ENCODE results near the gene FAM13A. TPM values are rescaled to one million over a fixed set of nuclear protein-coding genes. Genes with fewer than 3 reads are reported as not detected.

Gene FAM13A
- total and polyA plus RNA-seq, 8 donors, result 15.7 to 56.4 (median 38.1) TPM

GRCh38 chr4:88846206-88846790 lies 210.7 kb downstream of the FAM13A start:
- H3K27ac ChIP-seq, result peak overlapping the region in 1 of 4 donors; percentile 9
- peaks cover 16 to 36% (median 34%) of the 10 kb centered on the region in 3 donors for H3K4me1 ChIP-seq
- no peak overlapping the region for H3K4me3 ChIP-seq
- DNase-seq (no peak), ATAC-seq (no peak), FAIRE-seq (no peak)
- 13% methylated on average over 4 of the region's 4 CpGs for WGBS, 2 donors
- H3K9me3 ChIP-seq, result no peaks in the 10 kb centered on the region
- intact Hi-C loops (cut with DNase I), result no loop called here
- H3K36me3 ChIP-seq, result no peaks in the 10 kb centered on the region
- TF ChIP-seq, protein P1, sequence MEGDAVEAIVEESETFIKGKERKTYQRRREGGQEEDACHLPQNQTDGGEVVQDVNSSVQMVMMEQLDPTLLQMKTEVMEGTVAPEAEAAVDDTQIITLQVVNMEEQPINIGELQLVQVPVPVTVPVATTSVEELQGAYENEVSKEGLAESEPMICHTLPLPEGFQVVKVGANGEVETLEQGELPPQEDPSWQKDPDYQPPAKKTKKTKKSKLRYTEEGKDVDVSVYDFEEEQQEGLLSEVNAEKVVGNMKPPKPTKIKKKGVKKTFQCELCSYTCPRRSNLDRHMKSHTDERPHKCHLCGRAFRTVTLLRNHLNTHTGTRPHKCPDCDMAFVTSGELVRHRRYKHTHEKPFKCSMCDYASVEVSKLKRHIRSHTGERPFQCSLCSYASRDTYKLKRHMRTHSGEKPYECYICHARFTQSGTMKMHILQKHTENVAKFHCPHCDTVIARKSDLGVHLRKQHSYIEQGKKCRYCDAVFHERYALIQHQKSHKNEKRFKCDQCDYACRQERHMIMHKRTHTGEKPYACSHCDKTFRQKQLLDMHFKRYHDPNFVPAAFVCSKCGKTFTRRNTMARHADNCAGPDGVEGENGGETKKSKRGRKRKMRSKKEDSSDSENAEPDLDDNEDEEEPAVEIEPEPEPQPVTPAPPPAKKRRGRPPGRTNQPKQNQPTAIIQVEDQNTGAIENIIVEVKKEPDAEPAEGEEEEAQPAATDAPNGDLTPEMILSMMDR (IDR thresholded peaks at IDR 0.05), result no peak
- no peaks in the 10 kb centered on the region for H3K27me3 ChIP-seq

DNA sequence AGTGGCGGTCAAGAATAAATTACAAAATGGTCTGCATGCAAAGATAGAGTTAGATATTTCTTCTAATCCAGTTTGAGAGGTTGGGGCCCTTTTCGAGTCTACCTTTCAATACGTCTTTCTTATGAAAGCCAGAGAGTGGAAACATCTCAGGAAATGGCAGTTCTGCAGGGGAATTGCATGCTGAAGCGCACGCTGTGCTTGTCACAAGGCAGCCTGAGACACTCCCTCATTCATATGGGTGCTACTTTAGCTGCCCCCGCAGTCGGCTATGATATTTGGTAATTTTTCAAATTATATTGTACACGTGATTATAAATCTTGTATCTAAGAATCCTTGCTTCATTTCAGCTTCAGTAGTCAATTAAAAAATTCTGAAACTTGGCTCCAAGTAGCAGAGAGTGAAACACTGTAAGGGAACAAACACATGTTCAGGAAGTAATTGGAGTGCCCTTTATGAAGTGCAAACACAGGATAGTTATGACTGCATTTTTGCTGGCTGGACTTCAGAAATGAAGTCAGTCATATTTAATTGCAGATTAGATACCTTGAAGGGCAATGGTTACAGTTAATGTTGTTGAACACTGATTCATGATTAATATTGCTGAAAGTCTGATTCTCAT lies 213.8 kb downstream of the FAM13A start:
- H3K27me3 ChIP-seq, result no peaks in the 10 kb centered on the region
- TF ChIP-seq, protein P1 (IDR thresholded peaks at IDR 0.05), result no peak
- peak overlapping the region; percentile 25 to 91 (median 51) for H3K27ac ChIP-seq
- ATAC-seq (peak; percentile 93 to 97 (median 96)), FAIRE-seq (peak; percentile 79), DNase-seq (peak in 3 of 6 donors; percentile 38 to 62 (median 41))
- peak overlapping the region in 1 of 4 donors; percentile 17 for H3K4me3 ChIP-seq
- intact Hi-C loops (cut with DNase I), result no loop called here
- H3K36me3 ChIP-seq, result no peaks in the 10 kb centered on the region
- 27 to 29% methylated on average over 8 of the region's 8 CpGs for WGBS, 2 donors
- peaks cover 0 to 5% (median 0%) of the 10 kb centered on the region in 4 donors for H3K9me3 ChIP-seq
- H3K4me1 ChIP-seq, result peaks cover 16 to 36% (median 34%) of the 10 kb centered on the region in 3 donors

- DNase-seq, result no peak
- TF ChIP-seq, protein P1 (IDR thresholded peaks at IDR 0.05), result no peak
- H3K27ac ChIP-seq, result peak overlapping the region in 1 of 4 donors; percentile 91
- H3K4me3 ChIP-seq, result no peak overlapping the region
- peaks cover 0 to 5% (median 0%) of the 10 kb centered on the region in 4 donors for H3K9me3 ChIP-seq
- FAIRE-seq, result no peak
- no peaks in the 10 kb centered on the region for H3K27me3 ChIP-seq
- 95% methylated on average over 4 of the region's 4 CpGs for WGBS, 2 donors
- peaks cover 16 to 31% (median 30%) of the 10 kb centered on the region in 3 donors for H3K4me1 ChIP-seq
- intact Hi-C loops (cut with DNase I), result no loop called here
- ATAC-seq, result no peak
- no peaks in the 10 kb centered on the region for H3K36me3 ChIP-seq
These were observed 215.3 kb downstream of the FAM13A start for GRCh38 chr4:88841635-88842034.

GRCh38 chr4:88836216-88836615 lies 220.8 kb downstream of the FAM13A start:
- no peaks in the 10 kb centered on the region for H3K27me3 ChIP-seq
- peaks cover 0 to 5% (median 0%) of the 10 kb centered on the region in 4 donors for H3K9me3 ChIP-seq
- H3K4me1 ChIP-seq, result peaks cover 0 to 4% (median 0%) of the 10 kb centered on the region in 3 donors
- H3K4me3 ChIP-seq, result no peak overlapping the region
- TF ChIP-seq, protein P1 (IDR thresholded peaks at IDR 0.05), result no peak
- no peak overlapping the region for H3K27ac ChIP-seq
- FAIRE-seq (peak; percentile 65), DNase-seq (no peak), ATAC-seq (no peak)
- H3K36me3 ChIP-seq, result no peaks in the 10 kb centered on the region
- intact Hi-C loops (cut with DNase I), result no loop called here

GRCh38 chr4:88831031-88831430 lies 226.0 kb downstream of the FAM13A start:
- Histone ChIP-seq H3K4me1 (peaks cover 0 to 17% (median 5%) of the 10 kb centered on the region in 3 donors), H3K36me3 (no peaks in the 10 kb centered on the region), H3K4me3 (no peak overlapping the region), H3K9me3 (no peaks in the 10 kb centered on the region), H3K27me3 (no peaks in the 10 kb centered on the region), H3K27ac (peak overlapping the region in 1 of 4 donors; percentile 40)
- ATAC-seq (peak; percentile 40 to 65 (median 53)), DNase-seq (peak in 1 of 6 donors; percentile 23), FAIRE-seq (no peak)
- TF ChIP-seq, protein P1 (IDR thresholded peaks at IDR 0.05), result no peak
- WGBS, 2 donors, result 18 to 21% methylated on average over 4 of the region's 4 CpGs
- intact Hi-C loops (cut with DNase I), result no loop called here
